ENCODE data around the gene CAPN7. TPM values are rescaled to one million over a fixed set of nuclear protein-coding genes. Genes with fewer than 3 reads are reported as not detected.
"Not testable (repeated sequence)": the region's sequence is repeated elsewhere in the genome, so short reads cannot be mapped to it uniquely, and the experiment has no call there.

The CAPN7 gene
- total and polyA plus RNA-seq, 7 donors = 12.5 to 70.8 (median 52.8) TPM

DNA sequence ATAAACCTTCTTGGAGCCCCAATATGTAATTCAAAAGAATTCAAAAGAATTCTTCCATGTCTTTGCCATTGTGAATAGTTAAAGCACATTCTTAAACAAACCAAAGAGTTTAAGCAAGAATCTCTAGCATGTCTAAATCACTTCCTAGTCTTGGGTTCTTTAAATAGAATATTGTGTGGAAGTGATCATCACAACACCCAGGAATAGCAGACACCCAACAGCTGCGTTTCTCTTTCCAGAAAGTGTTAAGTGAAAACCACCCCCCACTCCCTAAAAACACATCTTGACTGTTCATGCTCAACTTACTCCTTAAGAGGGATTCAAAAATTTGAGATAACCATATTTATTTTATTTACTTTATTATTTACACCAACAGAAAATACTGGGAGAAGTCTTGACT, 24.1 kb upstream of the CAPN7 start:
- DNase-seq = no peak
- Histone ChIP-seq H3K27me3 (no peaks in the 10 kb centered on the region), H3K9me3 (no peaks in the 10 kb centered on the region), H3K27ac (no peak overlapping the region), H3K36me3 (no peaks in the 10 kb centered on the region), H3K4me1 (peaks cover 0 to 18% (median 5%) of the 10 kb centered on the region in 4 donors), H3K4me3 (no peak overlapping the region)
- WGBS, 2 donors = 87 to 91% methylated on average over 1 of the region's 1 CpG
- intact Hi-C loops (cut with DNase I) = no loop called here
- TF ChIP-seq POLR2AphosphoS5 (IDR thresholded peaks at IDR 0.05) (no peak), POLR2A (IDR thresholded peaks at IDR 0.05) (no peak), EP300 (IDR thresholded peaks at IDR 0.05) (no peak)
- TF ChIP-seq, protein P1, sequence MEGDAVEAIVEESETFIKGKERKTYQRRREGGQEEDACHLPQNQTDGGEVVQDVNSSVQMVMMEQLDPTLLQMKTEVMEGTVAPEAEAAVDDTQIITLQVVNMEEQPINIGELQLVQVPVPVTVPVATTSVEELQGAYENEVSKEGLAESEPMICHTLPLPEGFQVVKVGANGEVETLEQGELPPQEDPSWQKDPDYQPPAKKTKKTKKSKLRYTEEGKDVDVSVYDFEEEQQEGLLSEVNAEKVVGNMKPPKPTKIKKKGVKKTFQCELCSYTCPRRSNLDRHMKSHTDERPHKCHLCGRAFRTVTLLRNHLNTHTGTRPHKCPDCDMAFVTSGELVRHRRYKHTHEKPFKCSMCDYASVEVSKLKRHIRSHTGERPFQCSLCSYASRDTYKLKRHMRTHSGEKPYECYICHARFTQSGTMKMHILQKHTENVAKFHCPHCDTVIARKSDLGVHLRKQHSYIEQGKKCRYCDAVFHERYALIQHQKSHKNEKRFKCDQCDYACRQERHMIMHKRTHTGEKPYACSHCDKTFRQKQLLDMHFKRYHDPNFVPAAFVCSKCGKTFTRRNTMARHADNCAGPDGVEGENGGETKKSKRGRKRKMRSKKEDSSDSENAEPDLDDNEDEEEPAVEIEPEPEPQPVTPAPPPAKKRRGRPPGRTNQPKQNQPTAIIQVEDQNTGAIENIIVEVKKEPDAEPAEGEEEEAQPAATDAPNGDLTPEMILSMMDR (IDR thresholded peaks at IDR 0.05) = no peak

DNA sequence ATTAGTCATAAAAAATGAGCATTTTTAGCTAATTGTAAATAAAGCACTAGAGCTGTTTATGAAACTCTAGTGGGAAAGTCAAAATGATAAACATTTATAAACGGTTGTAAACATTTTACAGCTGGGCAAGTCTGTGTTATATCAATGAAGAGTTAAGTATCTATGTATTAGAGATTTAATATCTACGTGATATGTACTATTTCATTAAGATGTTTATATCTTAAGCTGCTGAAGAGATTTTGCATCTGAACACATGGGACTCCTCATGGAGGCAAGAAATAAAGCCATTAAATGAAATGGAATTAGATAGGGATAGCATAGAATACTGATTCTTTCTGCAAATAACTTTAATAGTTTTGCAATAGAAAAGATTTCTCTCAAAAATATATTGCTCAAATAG, 23.0 kb upstream of the CAPN7 start:
- no peak overlapping the region for H3K27ac ChIP-seq
- intact Hi-C loops (cut with DNase I) = no loop called here
- no peak overlapping the region for H3K4me3 ChIP-seq
- H3K27me3 ChIP-seq = no peaks in the 10 kb centered on the region
- DNase-seq = no peak
- H3K4me1 ChIP-seq = peaks cover 0 to 18% (median 5%) of the 10 kb centered on the region in 4 donors
- 66 to 76% methylated on average over 2 of the region's 2 CpGs for WGBS, 2 donors
- H3K36me3 ChIP-seq = no peaks in the 10 kb centered on the region
- no peaks in the 10 kb centered on the region for H3K9me3 ChIP-seq
- TF ChIP-seq, protein P1 (IDR thresholded peaks at IDR 0.05) = no peak
- TF ChIP-seq EP300 (IDR thresholded peaks at IDR 0.05) (no peak), POLR2AphosphoS5 (IDR thresholded peaks at IDR 0.05) (no peak), POLR2A (IDR thresholded peaks at IDR 0.05) (no peak)

DNA sequence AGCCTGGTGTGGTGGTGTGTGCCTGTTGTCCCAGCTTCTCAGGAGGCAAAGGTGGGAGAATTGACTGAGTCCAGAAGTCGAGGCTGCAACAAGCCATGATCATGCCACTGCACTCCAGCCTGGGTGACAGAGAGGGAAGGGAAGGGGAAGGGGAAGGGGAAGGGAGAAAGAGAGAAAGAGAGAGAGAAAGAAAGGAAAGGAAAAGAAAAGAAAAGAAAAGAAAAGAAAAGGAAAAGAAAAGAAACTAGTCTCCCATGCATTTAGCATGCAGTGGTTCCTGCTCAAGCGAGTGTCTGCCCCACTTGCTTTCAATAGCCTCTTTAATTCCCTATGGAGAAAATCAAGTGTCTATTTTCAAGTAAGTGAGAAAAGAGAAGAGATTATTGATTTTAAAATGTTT, 20.6 kb upstream of the CAPN7 start:
- no peaks in the 10 kb centered on the region for H3K27me3 ChIP-seq
- TF ChIP-seq POLR2A (IDR thresholded peaks at IDR 0.05) = no peak
- TF ChIP-seq POLR2AphosphoS5 (IDR thresholded peaks at IDR 0.05) = no peak
- no peak for TF ChIP-seq EP300 (IDR thresholded peaks at IDR 0.05)
- TF ChIP-seq, protein P1 (IDR thresholded peaks at IDR 0.05) = no peak
- H3K27ac ChIP-seq = no peak overlapping the region
- H3K9me3 ChIP-seq = no peaks in the 10 kb centered on the region
- WGBS, 2 donors = 94 to 95% methylated on average over 2 of the region's 2 CpGs
- H3K4me3 ChIP-seq = no peak overlapping the region
- no peaks in the 10 kb centered on the region for H3K36me3 ChIP-seq
- no peak for DNase-seq
- intact Hi-C loops (cut with DNase I) = no loop called here
- H3K4me1 ChIP-seq = peaks cover 0 to 15% (median 5%) of the 10 kb centered on the region in 4 donors

DNA sequence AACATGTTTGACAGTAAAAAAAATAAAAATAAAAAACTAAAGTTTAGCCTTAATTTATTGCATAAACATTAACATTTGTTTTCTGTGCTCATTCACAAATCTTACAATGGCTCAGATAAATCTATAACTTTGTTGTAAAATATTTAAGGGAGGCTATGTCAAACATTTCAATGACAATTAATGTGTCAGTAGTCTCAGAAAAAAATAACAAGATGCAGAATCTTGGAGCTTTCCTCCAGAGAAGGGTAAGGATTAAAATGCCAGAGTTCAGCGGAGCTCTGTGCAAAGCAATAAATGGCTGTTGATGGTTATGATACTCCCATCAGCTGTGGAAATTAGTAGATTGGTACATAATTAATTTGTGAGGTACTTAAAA, 20.0 kb upstream of the CAPN7 start:
- WGBS, 2 donors = 82 to 94% methylated on average over 1 of the region's 1 CpG
- TF ChIP-seq POLR2A (IDR thresholded peaks at IDR 0.05) (no peak), POLR2AphosphoS5 (IDR thresholded peaks at IDR 0.05) (no peak)

DNA sequence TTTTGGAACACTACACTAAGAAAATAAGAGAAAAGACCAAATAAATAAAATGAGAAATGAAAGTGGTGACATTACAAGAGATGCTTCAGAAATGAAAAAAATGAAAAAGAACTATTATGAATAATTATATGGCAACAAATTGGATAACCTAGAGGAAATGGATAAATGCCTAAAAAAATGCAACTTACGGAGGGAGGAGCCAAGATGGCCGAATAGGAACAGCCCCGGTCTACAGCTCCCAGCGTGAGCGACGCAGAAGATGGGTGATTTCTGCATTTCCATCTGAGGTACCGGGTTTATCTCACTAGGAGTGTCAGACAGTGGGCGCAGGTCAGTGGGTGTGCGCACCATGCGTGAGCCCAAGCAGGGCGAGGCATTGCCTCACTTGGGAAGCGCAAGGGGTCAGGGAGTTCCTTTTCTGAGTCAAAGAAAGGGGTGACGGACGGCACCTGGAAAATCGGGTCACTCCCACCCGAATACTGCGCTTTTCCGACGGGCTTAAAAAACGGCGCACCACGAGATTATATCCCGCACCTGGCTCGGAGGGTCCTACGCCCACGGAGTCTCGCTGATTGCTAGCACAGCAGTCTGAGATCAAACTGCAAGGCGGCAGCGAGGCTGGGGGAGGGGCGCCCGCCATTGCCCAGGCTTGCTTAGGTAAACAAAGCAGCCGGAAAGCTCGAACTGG, 19.4 kb upstream of the CAPN7 start:
- H3K9me3 ChIP-seq; H3K4me3 ChIP-seq; intact Hi-C loops (cut with DNase I); H3K36me3 ChIP-seq; H3K27ac ChIP-seq; H3K27me3 ChIP-seq; DNase-seq; H3K4me1 ChIP-seq: not testable (repeated sequence)
- 64 to 94% methylated on average over 19 of the region's 33 CpGs for WGBS, 2 donors

More for the DNA sequence above, 20.0 kb upstream of the CAPN7 start:
- H3K9me3 ChIP-seq = no peaks in the 10 kb centered on the region
- intact Hi-C loops (cut with DNase I) = no loop called here
- no peak overlapping the region for H3K27ac ChIP-seq
- H3K4me1 ChIP-seq = peaks cover 0 to 8% (median 1%) of the 10 kb centered on the region in 4 donors
- DNase-seq = no peak
- H3K27me3 ChIP-seq = no peaks in the 10 kb centered on the region
- H3K4me3 ChIP-seq = no peak overlapping the region
- no peaks in the 10 kb centered on the region for H3K36me3 ChIP-seq

Data from sigmoid colon (tissue), 7 donors.